ENCODE results near the gene RASGRF1.

The RASGRF1 gene

DNA sequence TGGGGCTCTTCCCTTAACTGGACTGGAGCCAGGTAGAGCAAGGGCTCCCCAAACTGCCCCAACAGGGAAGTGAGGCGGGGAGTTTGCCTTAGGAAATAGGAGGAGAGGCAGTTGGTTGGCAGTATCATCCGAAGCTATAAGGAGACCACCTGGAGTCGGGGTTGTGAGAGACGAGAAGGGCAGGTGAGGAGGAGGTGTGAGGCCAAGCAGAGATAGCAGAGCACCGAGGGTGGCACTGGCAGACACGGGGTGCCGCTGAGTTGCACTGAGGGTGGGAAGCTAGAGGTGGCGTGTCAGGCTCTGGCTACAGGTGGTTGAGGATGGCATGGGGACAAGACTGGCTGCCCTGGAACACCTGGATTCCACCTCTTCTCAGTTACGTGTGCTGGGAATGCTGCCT, 17.2 kb downstream of the RASGRF1 start:
- TF ChIP-seq, protein P1, sequence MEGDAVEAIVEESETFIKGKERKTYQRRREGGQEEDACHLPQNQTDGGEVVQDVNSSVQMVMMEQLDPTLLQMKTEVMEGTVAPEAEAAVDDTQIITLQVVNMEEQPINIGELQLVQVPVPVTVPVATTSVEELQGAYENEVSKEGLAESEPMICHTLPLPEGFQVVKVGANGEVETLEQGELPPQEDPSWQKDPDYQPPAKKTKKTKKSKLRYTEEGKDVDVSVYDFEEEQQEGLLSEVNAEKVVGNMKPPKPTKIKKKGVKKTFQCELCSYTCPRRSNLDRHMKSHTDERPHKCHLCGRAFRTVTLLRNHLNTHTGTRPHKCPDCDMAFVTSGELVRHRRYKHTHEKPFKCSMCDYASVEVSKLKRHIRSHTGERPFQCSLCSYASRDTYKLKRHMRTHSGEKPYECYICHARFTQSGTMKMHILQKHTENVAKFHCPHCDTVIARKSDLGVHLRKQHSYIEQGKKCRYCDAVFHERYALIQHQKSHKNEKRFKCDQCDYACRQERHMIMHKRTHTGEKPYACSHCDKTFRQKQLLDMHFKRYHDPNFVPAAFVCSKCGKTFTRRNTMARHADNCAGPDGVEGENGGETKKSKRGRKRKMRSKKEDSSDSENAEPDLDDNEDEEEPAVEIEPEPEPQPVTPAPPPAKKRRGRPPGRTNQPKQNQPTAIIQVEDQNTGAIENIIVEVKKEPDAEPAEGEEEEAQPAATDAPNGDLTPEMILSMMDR (IDR thresholded peaks at IDR 0.05; ENCODE audit: low read depth, low read length, missing control alignments) = no peak
- in situ Hi-C loops (cut with HindIII; ENCODE audit: low sequenced_read_pairs) = no loop called here
- H3K4me3 ChIP-seq (ENCODE audit: low read depth, low read length) = no peak overlapping the region
- no peak for DNase-seq (ENCODE audit: low read depth)

GRCh38 chr15:79071901-79072300, 18.7 kb downstream of the RASGRF1 start:
- in situ Hi-C loops (cut with HindIII; ENCODE audit: low sequenced_read_pairs) = no loop called here
- TF ChIP-seq, protein P1 (IDR thresholded peaks at IDR 0.05; ENCODE audit: low read depth, low read length, missing control alignments) = no peak
- DNase-seq (ENCODE audit: low read depth) = no peak
- no peak overlapping the region for H3K4me3 ChIP-seq (ENCODE audit: low read depth, low read length)

DNA sequence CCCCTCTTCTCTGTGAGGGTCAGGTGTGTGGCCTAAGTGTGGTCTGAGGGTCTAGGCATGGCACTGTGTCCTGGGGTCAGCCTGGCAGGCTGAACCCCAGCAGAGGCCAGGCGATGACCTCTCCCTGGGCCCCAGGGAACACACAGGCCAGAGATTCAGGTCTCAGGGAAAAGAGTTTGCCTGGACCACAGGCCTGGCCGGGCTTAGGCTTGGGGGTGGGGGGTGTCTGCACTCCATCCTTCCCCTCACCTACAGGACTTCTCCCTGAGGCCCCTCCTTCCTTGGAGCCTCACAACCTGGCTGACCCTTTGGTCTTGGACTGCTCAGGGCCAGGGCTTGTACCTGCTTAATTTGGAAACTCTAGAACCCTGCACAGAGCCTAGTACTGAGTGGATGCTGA, 21.8 kb downstream of the RASGRF1 start:
- TF ChIP-seq, protein P1 (IDR thresholded peaks at IDR 0.05; ENCODE audit: low read depth, low read length, missing control alignments) = no peak
- H3K4me3 ChIP-seq (ENCODE audit: low read depth, low read length) = no peak overlapping the region
- in situ Hi-C loops (cut with HindIII; ENCODE audit: low sequenced_read_pairs) = no loop called here
- DNase-seq (ENCODE audit: low read depth) = no peak

DNA sequence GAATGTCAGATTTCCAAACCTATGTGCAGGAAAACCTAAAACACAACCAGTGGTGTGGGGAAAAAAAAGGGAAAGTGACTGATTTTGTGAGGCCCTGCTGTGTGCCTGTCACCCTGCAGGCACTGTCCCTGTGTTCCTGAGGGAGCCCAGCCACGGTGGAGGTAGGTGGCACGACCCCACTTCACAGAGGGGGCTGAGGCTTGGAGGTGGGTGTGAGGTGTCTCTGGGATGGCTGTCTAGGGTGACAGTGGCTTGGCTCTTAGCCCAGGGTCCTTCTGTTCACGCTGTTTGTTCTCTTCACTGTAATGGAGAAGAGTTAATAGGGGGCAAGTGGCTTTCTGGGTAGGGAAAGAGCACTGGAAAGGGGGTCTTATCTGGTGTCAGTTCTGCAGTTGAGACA, 22.6 kb downstream of the RASGRF1 start:
- TF ChIP-seq, protein P1 (IDR thresholded peaks at IDR 0.05; ENCODE audit: low read depth, low read length, missing control alignments) = no peak
- in situ Hi-C loops (cut with HindIII; ENCODE audit: low sequenced_read_pairs) = no loop called here
- H3K4me3 ChIP-seq (ENCODE audit: low read depth, low read length) = no peak overlapping the region
- no peak for DNase-seq (ENCODE audit: low read depth)

GRCh38 chr15:79067072-79067833, 23.3 kb downstream of the RASGRF1 start:
- in situ Hi-C loops (cut with HindIII; ENCODE audit: low sequenced_read_pairs) = no loop called here
- DNase-seq (ENCODE audit: low read depth) = no peak
- TF ChIP-seq, protein P1 (IDR thresholded peaks at IDR 0.05; ENCODE audit: low read depth, low read length, missing control alignments) = no peak
- H3K4me3 ChIP-seq (ENCODE audit: low read depth, low read length) = no peak overlapping the region

DNA sequence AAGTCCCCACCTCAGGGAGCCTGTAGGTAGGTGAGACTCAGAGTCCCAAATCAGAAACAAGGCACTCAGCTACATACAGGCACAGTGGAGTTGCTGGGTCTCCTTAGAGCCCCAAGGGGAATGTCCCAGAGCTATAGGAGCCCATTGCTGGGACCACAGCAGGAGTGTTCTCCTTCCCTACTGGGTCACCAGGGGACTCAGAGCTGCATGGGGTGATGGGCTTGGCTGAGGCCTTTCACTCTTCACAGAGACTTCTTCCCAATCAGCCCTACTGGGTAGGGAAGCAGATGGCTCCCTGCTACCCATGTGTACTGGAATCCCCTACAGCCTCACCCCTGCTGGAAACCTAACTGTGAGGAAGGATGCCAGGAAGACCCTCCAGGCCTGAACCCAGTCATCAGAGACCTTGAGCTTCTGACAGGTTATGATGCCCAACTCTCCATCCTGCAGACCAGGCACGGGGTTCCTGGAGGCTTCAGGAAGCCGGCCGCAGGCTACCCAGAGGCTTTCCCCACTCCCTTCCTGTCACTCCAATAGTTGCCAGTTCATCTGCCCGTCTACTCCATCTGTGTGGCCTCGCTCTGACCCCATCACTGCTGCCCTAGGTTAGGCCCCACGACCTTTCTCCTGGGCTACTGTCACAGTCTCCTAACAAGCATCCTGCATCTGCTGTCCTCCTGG, 24.0 kb downstream of the RASGRF1 start:
- H3K4me3 ChIP-seq (ENCODE audit: low read depth, low read length) = no peak overlapping the region
- TF ChIP-seq, protein P1 (IDR thresholded peaks at IDR 0.05; ENCODE audit: low read depth, low read length, missing control alignments) = no peak
- DNase-seq (ENCODE audit: low read depth) = no peak
- in situ Hi-C loops (cut with HindIII; ENCODE audit: low sequenced_read_pairs) = no loop called here

All from astrocyte of the cerebellum (primary cell).